HG02884 (cell line): ENCODE data around the gene RGS9BP.
"Not testable (repeated sequence)": the region's sequence is repeated elsewhere in the genome, so short reads cannot be mapped to it uniquely, and the experiment has no call there.

Experiments used
- ATAC-seq: cut with Tn5 transposase; IDR thresholded peaks from one replicate; pipeline ENCODE4 v1.9.1; 2021; ENCODE audit warnings: mild to moderate bottlenecking, moderate library complexity; ENCODE audit not compliant: unreplicated experiment

RGS9BP gene

DNA sequence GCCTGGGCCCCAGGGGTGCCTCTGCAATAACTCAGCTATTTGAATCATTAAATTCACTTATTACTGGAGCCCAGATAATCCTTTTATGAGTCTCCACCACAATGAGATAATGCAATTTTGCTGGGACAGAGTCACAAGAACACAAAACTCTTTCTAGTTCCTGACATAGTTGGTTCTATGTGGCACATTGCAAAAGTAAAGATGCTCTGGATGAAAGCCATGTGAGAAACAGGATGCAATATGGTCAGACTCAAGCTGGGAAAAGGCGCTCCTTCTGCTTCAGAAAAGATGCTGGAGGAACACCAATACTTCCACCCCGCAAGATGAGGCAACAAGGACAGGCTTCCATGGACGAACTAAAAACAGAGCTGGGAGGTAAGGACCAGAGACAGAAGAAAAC is 6.3 kb upstream of the RGS9BP start:
- no peak for ATAC-seq

DNA sequence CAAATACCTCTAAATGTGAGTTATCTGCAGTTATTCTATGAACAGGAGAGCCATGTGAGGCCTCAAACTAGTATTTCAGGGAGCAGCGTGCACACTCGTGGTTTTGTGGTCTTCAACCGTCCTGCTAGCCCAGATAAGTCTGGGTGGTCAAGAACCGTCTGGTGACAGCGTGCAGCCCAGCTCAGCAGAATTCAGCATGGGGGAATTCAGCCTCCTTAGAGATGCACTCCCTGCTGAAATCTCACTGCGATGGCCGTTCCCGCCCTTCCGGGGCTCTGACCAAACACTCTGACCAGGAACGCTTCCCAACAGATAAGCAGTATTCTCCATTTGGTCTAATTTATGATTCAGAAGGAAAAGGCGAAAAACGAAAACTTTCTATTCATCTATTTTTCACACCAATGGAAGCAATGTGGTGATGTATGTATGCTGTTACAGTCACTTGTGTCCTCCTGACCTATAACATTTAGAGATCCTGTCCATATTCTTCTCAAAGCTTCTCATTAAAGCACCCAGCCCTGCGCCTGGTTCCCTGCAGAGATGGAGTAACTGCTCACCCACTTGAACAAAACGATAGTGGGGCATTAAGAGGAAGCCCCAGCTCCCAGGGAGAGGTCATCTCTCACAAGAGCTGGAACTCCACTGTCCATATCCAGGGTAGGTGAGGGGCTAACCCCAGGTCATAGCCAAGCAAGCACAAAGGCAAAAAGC is 3.6 kb upstream of the RGS9BP start:
- ATAC-seq, result no peak

DNA sequence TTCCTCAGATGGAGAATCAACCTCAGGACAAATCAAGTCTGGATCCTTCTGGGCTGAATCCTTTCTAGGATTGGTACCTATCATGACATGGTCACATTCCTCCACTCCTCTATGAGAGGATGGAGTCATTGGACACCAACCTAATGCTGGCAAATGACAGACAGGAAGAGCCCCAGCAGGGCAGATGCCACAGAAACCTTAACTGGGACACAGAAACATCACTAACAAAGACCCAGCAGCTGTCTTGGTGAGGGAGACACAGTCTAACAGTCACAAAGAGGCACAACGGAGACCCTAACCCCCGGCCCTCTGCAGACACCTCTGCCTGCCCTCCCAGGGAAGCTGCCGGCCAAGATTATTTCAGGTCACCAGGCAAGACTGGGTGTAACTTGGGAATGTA is 2.8 kb upstream of the RGS9BP start:
- no peak for ATAC-seq

DNA sequence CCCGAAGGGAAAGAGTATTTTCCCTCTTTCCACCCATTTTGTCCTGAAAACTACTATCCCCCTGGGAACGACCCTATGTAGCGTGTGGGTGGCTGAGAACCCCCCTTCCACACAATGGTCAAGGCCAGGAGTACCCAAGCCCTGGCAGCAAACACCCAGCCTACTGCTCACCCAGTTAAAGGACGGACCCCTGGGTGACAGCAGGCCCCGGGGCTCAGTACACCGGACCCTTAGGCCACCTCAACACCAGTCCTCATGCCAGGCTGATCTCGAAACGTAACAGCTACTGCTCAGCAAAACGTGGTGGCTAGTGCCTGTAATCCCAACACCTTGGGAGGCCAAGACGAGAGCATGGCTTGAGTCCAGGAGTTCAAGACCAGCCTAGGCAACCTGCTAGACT is 2.1 kb upstream of the RGS9BP start:
- ATAC-seq, result no peak

DNA sequence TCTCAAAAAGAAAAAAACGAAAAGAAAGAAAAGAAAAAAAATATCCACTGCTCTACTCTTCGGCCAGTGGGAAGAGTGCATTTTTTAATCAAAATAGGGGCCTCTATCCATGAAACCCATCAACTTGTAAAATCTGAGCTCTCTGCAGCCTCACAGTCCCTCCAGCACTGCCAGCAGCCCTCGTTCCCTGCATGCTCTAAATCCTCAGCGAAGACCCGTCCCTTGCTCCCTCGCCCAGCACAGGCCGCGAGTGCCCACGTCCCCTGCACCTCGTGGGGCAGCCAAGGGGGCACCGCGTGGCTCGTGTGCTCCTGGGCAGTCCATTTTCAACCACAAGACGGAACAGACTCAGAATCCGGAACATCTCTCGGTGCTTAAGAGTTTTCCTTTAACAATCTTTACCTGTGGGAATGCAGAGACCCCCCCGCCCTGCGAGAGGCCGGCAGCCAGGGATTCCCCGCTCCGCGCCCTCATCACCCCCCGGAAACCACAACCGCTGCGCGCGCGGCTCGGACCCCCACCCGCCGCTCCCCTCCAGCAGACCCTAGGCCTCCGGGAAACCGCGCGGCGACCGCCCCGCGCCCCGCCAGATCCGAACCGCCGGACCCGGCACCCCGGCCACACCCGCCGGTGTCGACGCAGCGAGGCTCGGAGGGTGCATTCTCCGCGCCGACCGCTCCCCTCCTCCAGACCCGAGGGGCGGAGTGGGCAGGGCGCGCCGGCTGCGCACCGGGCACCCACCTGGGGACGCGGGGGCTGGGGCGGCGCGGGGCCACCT is 1.3 kb upstream of the RGS9BP start:
- ATAC-seq, result peak; percentile 2

DNA sequence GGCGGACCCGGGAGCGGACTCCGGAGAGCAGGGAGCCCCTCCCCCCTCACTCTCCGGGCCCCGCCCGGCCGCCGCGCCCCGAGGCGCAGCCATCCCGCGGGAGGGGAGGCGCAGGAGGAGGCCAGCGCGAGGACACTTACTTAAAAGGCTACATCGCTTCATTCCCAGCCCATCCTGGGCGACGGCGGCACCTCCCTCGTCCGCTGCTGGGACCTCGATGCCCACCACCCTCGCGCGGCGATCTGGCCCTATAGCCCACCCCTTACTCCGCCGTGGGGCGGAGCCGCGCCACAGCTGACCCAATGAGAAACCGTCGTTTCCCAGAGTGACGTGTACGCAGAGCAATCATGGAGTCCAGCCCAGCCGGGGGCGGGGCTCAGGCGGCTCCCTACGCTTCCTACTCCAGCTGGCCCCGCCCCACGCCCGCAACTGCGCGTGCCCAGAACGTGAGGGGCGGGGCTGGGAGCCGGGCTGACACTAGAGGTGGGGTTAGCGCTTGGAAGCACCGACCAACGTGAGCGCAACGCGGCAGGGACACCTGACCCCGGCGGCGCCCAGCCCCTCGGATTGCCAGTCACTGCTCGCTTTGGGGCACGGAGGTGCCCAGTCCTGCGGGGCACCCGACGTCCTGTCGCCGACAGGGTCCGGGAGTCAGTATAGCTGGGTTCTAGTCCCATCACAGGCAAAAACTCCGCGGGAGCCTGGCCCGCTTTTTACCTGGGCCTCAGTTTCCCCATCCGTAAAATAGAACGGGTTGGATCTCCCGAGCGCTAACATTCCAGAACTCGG is 523 bp upstream of the RGS9BP start, which contains the start of gene ANKRD27:
ANKRD27 (minus strand) TSS at position 250 of the 789 bp plus-strand sequence. CDS start 16,165 bp downstream, outside the sequence.
- peak; percentile 96 for ATAC-seq

DNA sequence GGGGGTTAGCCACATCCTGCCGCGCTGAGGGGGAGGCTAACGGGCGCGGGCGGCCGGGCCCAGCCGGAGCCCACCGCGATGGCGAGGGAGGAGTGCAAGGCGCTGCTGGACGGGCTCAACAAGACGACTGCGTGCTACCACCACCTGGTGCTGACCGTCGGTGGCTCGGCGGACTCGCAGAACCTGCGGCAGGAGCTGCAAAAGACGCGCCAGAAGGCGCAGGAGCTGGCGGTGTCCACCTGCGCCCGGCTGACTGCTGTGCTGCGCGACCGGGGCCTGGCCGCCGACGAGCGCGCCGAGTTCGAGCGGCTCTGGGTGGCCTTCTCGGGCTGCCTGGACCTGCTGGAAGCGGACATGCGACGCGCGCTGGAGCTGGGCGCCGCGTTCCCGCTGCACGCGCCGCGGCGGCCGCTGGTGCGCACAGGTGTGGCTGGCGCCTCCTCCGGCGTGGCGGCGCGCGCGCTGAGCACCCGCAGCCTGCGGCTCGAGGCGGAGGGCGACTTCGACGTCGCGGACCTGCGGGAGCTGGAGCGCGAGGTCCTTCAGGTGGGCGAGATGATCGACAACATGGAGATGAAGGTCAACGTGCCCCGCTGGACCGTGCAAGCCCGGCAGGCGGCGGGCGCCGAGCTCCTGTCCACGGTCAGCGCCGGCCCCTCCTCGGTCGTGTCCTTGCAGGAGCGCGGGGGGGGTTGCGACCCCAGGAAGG is 692 bp downstream of the RGS9BP start:
- no peak for ATAC-seq

DNA sequence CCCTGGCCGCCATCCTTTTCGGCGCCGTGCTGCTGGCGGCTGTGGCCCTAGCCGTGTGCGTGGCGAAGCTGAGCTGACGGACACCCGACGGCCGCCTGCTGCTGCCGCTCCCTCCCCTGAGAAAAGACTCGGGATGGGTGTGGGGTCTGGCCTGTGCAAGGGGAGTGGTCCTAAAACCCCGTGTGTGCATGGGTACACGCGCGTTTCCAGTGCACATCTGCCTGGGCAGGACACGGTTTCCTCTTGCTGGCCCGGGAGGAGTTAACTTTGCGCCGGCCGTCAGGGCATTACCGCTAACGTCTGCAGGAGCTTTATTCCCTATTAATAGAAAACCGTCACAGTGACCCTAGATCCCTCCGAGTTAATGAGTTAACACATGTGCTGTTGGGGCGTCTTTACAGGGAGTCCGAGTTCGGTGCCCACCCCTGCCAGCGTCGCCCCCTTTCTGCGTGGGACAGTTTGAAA is 1.3 kb downstream of the RGS9BP start:
- no peak for ATAC-seq

DNA sequence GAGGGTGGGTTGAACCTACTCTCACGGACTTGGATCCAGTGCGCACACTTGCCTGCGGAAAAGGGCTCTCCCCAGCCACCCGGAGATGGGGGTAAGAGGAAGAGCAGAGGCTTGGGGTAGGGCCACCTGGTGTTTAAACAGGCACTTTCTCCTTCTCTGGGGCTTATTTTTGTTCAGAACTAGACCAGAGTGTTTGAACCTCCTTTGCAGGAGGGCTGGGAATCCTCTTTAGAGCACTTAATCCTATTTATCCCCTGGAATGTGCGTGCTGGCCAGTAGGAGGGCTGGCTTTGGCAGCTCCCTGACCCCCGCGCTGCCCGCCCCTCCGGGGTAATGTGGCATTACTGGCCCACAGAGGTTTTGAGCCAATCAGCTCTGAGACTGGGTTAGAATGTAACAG is 2.0 kb downstream of the RGS9BP start:
- ATAC-seq, result no peak

DNA sequence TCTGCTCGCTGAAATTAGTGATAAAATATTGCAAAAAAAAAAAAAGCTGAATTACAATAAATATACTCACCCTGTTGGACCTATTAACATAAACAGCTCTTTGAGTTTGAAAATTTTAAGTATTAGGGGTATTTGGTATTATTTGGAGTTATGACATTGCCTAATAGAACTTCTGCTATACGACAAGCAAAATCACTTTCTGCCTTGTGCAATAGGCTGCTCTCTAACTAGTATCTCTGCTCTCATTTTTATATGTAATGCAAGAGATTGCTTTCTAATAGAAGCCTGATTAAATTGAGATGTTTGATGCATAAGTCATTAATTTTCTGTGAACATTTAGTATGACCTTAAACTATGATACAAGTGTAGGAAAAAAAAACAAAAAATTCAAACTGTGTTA is 5.3 kb downstream of the RGS9BP start:
- ATAC-seq, result no peak

DNA sequence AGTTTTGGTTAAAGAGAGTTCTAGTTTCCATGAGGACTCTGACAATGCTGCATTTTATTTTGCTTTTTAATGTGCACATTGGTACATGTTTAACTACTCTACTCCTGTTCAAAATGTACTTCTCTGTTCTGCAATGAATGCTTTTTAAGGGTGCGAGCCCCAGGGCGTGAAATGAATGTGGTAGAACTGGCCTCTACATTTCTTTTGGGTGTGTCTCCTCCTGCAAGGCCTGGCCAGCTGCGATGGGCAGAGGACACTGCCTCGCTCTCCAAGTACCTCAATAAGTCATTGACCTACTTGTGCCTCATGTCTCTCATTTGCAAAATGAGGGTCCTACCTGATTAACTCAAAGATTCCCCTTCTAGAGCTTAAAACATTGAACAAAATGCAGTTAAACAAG is 6.7 kb downstream of the RGS9BP start:
- ATAC-seq, result no peak

DNA sequence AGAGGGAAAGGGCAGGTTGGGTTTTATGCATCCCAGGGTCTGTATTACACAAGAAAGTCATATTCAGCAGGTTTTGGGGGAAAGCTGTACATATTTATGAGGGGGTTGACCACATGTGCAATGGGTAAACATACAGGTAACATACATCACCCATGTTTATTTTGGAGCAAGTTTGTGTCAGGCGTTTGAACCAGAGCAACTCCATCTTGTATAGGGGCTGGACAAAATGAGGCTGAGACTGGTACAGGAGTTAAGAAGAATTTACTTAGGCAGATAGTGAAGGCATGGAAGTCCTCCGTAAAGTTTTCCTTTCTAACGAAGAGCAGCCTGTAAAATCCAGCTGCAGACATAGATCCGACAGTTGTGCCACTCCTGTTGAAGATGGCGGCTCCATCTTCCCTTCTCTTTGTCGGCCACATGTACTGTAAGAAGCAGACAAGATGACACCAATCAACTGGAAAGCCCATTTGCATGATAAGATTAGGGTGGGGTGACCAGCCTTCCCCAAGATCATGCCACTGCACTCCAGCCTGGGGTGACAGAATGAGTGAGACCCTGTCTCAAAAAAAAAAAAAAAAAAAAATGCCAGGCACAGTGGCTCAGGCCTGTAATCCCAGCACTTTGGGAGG is 11.3 kb downstream of the RGS9BP start:
- no peak for ATAC-seq

DNA sequence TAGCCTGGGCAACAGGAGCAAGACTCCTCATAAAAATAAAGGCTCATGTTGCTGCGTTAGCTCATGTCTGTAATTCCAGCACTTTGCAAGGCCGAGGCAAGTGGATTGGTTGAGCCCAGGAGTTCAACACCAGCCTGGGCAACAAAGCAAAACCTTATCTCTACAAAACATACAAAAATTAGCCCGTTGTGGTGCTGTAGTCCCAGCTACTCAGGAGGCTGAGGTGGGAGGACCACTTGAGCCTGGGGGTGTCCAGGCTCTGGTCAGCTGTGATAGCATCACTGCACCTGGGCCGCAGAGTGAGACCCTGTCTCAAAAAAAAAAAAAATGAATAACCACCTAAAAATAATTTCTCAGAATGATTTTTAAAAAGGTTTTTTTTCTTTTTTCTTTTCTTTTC is 12.0 kb downstream of the RGS9BP start:
- ATAC-seq, result no peak

DNA sequence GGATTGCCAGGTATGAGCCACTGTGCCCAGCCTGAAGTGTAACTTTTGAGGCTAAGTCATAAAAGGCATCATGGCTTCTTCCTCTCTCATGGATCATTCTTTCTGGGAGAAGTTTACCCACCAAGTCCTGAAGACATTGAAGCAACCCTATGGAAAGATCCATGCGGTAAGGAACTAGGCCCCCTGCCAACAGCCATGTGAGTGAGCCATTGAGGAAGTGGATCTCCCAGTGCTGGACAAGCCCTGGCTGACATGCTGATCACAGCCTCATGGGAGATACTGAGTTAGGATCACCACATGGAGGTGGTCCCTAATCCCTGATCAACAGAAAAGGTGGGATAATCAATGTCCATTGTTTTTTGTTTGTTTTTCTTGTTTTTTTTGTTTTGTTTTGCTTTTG is 12.7 kb downstream of the RGS9BP start:
- ATAC-seq, result no peak

DNA sequence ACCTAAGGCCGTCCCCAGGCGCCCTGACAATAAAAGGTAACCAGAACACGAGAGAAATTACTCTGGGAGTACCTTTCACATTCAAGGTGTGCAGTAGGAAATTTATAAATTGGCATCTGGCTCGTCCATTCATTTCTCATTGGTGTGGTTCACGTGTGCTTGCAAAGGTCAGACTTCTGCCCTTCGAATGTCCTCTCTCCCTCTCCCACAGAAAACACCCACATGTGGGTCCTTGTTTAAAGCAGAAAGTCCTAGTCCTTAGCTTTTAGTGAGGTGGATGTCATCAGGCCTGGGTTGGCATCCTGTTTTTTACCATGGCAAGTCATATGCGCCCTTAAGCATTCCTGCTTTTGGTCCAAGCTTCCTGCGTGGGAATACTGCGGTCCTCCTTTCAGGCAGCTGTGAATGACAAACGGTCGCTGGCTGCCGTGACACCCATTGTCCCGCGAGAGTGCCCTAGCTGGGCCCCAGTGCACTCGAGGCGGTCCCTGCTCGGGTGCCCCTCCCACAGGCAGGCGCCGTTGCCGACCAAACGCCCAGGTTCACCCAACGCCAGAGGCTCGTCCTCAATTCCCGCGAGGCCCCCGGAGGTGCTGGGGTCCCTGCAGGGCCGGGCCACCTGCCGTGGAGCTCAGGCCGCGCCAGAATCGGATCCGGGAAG is 15.8 kb downstream of the RGS9BP start, which contains the start of gene NUDT19:
NUDT19 (plus strand) TSS at position 531 of the 661 bp plus-strand sequence. CDS start 140 bp downstream, outside the sequence.
- ATAC-seq, result peak; percentile 86

DNA sequence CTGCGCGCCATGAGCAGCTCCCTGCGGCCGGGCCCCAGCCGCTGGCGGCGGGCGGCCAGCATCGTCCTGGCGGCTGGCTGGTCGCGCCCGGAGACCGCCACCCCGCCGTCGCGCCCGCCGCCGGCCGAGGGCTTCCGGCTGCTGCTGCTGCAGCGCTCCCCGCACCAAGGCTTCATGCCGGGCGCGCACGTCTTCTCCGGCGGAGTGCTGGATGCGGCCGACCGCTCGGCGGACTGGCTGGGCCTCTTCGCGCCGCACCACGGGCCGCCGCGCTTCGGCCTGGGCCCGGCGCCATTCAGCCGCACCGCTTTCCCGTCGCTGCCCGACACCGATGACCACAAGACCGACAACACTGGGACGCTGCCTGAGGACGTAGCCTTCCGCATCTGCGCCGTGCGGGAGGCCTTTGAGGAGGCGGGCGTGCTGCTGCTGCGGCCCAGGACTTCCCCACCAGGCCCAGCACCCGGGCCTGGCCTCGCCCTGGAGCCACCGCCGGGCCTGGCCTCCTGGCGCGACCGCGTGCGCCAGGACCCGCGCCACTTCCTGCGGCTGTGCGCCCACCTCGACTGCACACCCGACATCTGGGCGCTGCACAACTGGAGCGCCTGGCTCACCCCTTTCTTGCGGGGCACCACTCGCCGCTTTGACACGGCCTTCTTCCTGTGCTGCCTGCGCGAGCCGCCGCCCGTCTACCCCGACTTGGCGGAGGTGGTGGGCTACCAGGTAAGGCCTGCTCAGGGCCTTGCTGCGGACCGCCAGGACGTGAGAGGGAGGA is 16.5 kb downstream of the RGS9BP start:
- ATAC-seq, result peak; percentile 68

DNA sequence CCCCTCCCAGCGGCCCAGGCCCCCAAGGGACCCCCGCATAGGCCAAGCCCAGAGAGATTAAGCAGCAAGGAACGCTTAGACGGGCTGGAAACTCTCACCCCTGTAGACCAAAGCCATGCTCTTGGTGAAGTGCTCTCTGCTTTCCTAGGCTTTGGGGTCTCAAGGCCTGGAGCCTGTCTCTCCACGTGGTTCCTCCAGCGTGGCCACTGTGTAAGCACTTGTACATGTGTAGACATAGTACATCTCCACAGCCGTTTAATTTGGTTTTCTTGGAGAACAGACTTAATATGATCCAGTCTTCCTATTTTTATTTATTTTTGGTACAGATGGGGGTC is 17.0 kb downstream of the RGS9BP start:
- no peak for ATAC-seq

DNA sequence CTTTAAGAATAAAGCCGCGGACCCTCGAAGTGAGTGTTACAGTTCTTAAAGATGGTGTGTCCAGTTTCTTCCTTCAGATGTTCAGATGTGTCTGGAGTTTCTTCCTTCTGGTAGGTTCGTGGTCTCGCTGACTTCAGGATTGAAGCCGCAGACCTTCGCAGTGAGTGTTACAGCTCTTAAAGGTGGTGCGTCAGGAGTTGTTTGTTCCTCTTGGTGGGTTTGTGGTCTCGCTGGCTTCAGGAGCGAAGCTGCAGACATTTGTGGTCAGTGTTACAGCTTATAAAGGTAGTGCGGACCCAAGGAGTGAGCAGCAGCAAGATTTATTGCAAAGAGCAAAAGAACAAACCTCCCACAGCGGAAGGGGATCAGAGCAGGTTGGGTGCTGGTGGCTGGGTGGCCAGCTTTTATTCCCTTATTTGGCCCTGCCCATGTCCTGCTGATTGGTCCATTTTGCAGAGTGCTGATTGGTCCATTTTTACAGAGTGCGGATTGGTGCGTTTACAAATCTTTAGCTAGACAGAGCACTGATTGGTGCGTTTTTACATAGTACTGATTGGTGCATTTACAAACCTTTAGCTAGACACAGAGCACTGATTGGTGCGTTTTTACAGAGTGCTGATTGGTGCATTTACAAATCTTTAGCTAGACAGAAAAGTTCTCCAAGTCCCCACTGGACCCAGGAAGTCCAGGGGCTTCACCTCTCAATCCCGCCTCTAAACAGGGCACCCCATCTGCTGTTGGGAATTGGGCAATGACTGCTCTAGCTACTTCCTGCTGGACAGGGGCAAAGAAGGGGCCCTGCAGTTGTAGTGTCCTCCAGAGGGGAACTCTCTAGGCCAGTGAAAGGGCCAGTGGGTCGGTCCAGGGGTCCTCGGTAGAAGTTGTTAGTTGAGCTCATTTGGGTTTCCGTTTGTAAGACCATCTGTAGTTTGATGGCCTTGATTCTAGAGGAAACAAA is 17.8 kb downstream of the RGS9BP start:
- ATAC-seq, result not testable (repeated sequence)
